ENCODE results near the gene ADAMTSL1. TPM values are rescaled to one million over a fixed set of nuclear protein-coding genes. Genes with fewer than 3 reads are reported as not detected.

ADAMTSL1 gene
- total RNA-seq, 6 experiments from 2014 or later: 0.73 to 2.1 (median 0.89) TPM

- DNase-seq (no peak), ATAC-seq (peak in 1 of 4 donors; percentile 63)
- Histone ChIP-seq H3K27ac (no peak overlapping the region), H3K36me3 (no peaks in the 10 kb centered on the region), H3K9me3 (no peaks in the 10 kb centered on the region), H3K4me1 (no peaks in the 10 kb centered on the region), H3K4me3 (no peak overlapping the region), H3K27me3 (no peaks in the 10 kb centered on the region)
- WGBS (ENCODE audit: insufficient coverage, low coverage, low lambda C conversion rate, missing lambda C conversion rate): 63% methylated on average over 6 of the region's 6 CpGs
- TF ChIP-seq POLR2A (IDR thresholded peaks at IDR 0.05) (no peak), CTCF (IDR thresholded peaks at IDR 0.05) (no peak)
- intact Hi-C loops (cut with DNase I): no loop called here
Measured at GRCh38 chr9:18775930-18776329, 302.0 kb downstream of the ADAMTSL1 start.

- TF ChIP-seq POLR2A (IDR thresholded peaks at IDR 0.05) (no peak), CTCF (IDR thresholded peaks at IDR 0.05) (no peak)
- H3K4me1 ChIP-seq: no peaks in the 10 kb centered on the region
- H3K36me3 ChIP-seq: no peaks in the 10 kb centered on the region
- intact Hi-C loops (cut with DNase I): no loop called here
- no peaks in the 10 kb centered on the region for H3K9me3 ChIP-seq
- ATAC-seq: peak in 1 of 4 donors; percentile 32
- H3K4me3 ChIP-seq: no peak overlapping the region
- H3K27me3 ChIP-seq: no peaks in the 10 kb centered on the region
- 94% methylated on average over 11 of the region's 73 CpGs for WGBS (ENCODE audit: insufficient coverage, low coverage, low lambda C conversion rate, missing lambda C conversion rate)
- DNase-seq: no peak
- H3K27ac ChIP-seq: no peak overlapping the region
Measured at GRCh38 chr9:18776836-18777820, 303.2 kb downstream of the ADAMTSL1 start.

GRCh38 chr9:18778147-18778546, 304.2 kb downstream of the ADAMTSL1 start:
- Histone ChIP-seq H3K36me3 (no peaks in the 10 kb centered on the region), H3K9me3 (no peaks in the 10 kb centered on the region), H3K27ac (no peak overlapping the region), H3K4me3 (no peak overlapping the region), H3K4me1 (no peaks in the 10 kb centered on the region), H3K27me3 (no peaks in the 10 kb centered on the region)
- no peak for TF ChIP-seq POLR2A (IDR thresholded peaks at IDR 0.05)
- no peak for TF ChIP-seq CTCF (IDR thresholded peaks at IDR 0.05)
- WGBS (ENCODE audit: insufficient coverage, low coverage, low lambda C conversion rate, missing lambda C conversion rate): 80% methylated on average over 1 of the region's 2 CpGs
- ATAC-seq (no peak), DNase-seq (no peak)
- intact Hi-C loops (cut with DNase I): no loop called here

GRCh38 chr9:18778846-18779245, 304.9 kb downstream of the ADAMTSL1 start:
- no peaks in the 10 kb centered on the region for H3K4me1 ChIP-seq
- DNase-seq: no peak
- H3K36me3 ChIP-seq: no peaks in the 10 kb centered on the region
- H3K4me3 ChIP-seq: no peak overlapping the region
- H3K9me3 ChIP-seq: no peaks in the 10 kb centered on the region
- intact Hi-C loops (cut with DNase I): no loop called here
- 54% methylated on average over 2 of the region's 2 CpGs for WGBS (ENCODE audit: insufficient coverage, low coverage, low lambda C conversion rate, missing lambda C conversion rate)
- no peak for TF ChIP-seq CTCF (IDR thresholded peaks at IDR 0.05)
- TF ChIP-seq POLR2A (IDR thresholded peaks at IDR 0.05): no peak
- H3K27me3 ChIP-seq: no peaks in the 10 kb centered on the region
- no peak for ATAC-seq
- H3K27ac ChIP-seq: no peak overlapping the region

Measured in right lobe of liver (tissue), 6 donors.